ENCODE results near the gene PADI2.

- no peak for TF ChIP-seq SUZ12 (IDR thresholded peaks at IDR 0.05)
- no peak for TF ChIP-seq HDGF (IDR thresholded peaks at IDR 0.05; ENCODE audit: borderline replicate concordance)
- no peak for TF ChIP-seq ELF4 (IDR thresholded peaks at IDR 0.05)
- TF ChIP-seq FOXK2 (IDR thresholded peaks at IDR 0.05), result no peak
- TF ChIP-seq SP1 (IDR thresholded peaks at IDR 0.05), result no peak
- no peak for TF ChIP-seq BHLHE40 (IDR thresholded peaks at IDR 0.05; ENCODE audit: borderline replicate concordance)
- TF ChIP-seq NFRKB (IDR thresholded peaks at IDR 0.05), result no peak
- no peak for TF ChIP-seq ZNF384 (IDR thresholded peaks at IDR 0.05)
- TF ChIP-seq FOXM1 (IDR thresholded peaks at IDR 0.05; ENCODE audit: borderline replicate concordance), result no peak
- TF ChIP-seq CTBP1 (IDR thresholded peaks at IDR 0.05; ENCODE audit: borderline replicate concordance), result no peak
- no peak for TF ChIP-seq PKNOX1 (IDR thresholded peaks at IDR 0.05)
- TF ChIP-seq ARNT (IDR thresholded peaks at IDR 0.05), result no peak
- TF ChIP-seq TARDBP (IDR thresholded peaks at IDR 0.05), result no peak
Measured at GRCh38 chr1:17110555-17110926, 8.7 kb downstream of the PADI2 start.
